Naive thymus-derived CD4-positive, alpha-beta T cell (primary cell): Measurements from ENCODE around the gene ACTN2. TPM values are rescaled to one million over a fixed set of nuclear protein-coding genes. Genes with fewer than 3 reads are reported as not detected.

ENCODE experiments used
- ATAC-seq: fragments of 150-1000 bp; cut with Tn5 transposase; 2 replicates; pipeline ENCODE4 v1.10.0; 2021; ENCODE audit warnings: mild to moderate bottlenecking, moderate library complexity
- CTCF ChIA-PET: fragments of 350-600 bp; sonication (Branson Sonifier 250); formaldehyde crosslinking; loops from one replicate; lab custom pipeline; 2021; ENCODE audit warnings: antibody characterized with exemption; lab: Charles Lee
- POLR2A ChIA-PET: fragments of 350-600 bp; sonication (Branson Sonifier 250); formaldehyde crosslinking; loops from one replicate; lab custom pipeline; 2021; ENCODE audit warnings: antibody characterized with exemption, inconsistent platforms; lab: Charles Lee
- DNase-seq, 9 donors: peaks; one replicate each; pipeline versions ENCODE4 v3.0.0 to v3.0.0-alpha.2; 2020 to 2022; ENCODE audit warnings: mixed read lengths in 1 of 9
- H3K27ac ChIP-seq: one replicate; pipeline ENCODE4 v1.7.0; 2013; ENCODE audit warnings: mild to moderate bottlenecking, low read depth, low read length, moderate library complexity
- H3K27me3 ChIP-seq, 2 donors: one replicate each; pipeline ENCODE4 v1.7.0; 2013; ENCODE audit warnings: low read length in 2 of 2, mild to moderate bottlenecking in 2 of 2, moderate library complexity in 2 of 2; ENCODE audit not compliant: control insufficient read depth in 2 of 2, insufficient read depth in 2 of 2
- H3K36me3 ChIP-seq, 3 experiments: 1 replicate in 2 of 3; 2 replicates in 1 of 3; pipeline ENCODE4 v1.7.0; 2013; ENCODE audit warnings: low read length in 3 of 3, mild to moderate bottlenecking in 3 of 3, moderate library complexity in 1 of 3; ENCODE audit not compliant: insufficient read depth in 3 of 3, control insufficient read depth in 2 of 3
- H3K4me1 ChIP-seq, 2 donors: one replicate each; pipeline ENCODE4 v1.7.0; 2013; ENCODE audit warnings: low read length in 2 of 2, mild to moderate bottlenecking in 2 of 2, moderate library complexity in 1 of 2; ENCODE audit not compliant: control insufficient read depth in 2 of 2, insufficient read depth in 2 of 2
- H3K4me3 ChIP-seq: 2 replicates; pipeline ENCODE4 v1.7.0; 2013; ENCODE audit warnings: mild to moderate bottlenecking, low read length
- H3K9me3 ChIP-seq, 3 experiments: 1 replicate in 2 of 3; 2 replicates in 1 of 3; pipeline ENCODE4 v1.7.0; 2013; ENCODE audit warnings: low read length in 3 of 3; ENCODE audit not compliant: control insufficient read depth in 2 of 3
- H3K27ac Mint-ChIP-seq, 9 donors: one replicate each; pipeline ENCODE4 v1.8.0; 2020 to 2022; ENCODE audit warnings: mixed read lengths in 9 of 9, mild to moderate bottlenecking in 8 of 9, moderate library complexity in 5 of 9, inconsistent platforms in 2 of 9
- H3K27me3 Mint-ChIP-seq, 5 donors: one replicate each; pipeline ENCODE4 v1.8.0; 2021 to 2022; ENCODE audit warnings: mixed read lengths in 5 of 5, mild to moderate bottlenecking in 1 of 5
- H3K36me3 Mint-ChIP-seq, 5 donors: one replicate each; pipeline ENCODE4 v1.8.0; 2020 to 2022; ENCODE audit warnings: mixed read lengths in 5 of 5, mild to moderate bottlenecking in 3 of 5, inconsistent platforms in 1 of 5
- H3K4me1 Mint-ChIP-seq, 7 donors: one replicate each; pipeline ENCODE4 v1.8.0; 2020 to 2022; ENCODE audit warnings: mixed read lengths in 7 of 7, mild to moderate bottlenecking in 3 of 7, inconsistent platforms in 1 of 7
- H3K4me3 Mint-ChIP-seq, 10 donors: one replicate each; pipeline ENCODE4 v1.8.0; 2020 to 2022; ENCODE audit warnings: mild to moderate bottlenecking in 10 of 10, mixed read lengths in 10 of 10, moderate library complexity in 6 of 10, inconsistent platforms in 2 of 10
- H3K9me3 Mint-ChIP-seq, 11 donors: one replicate each; pipeline ENCODE4 v1.8.0; 2020 to 2022; ENCODE audit warnings: mixed read lengths in 11 of 11, mild to moderate bottlenecking in 4 of 11, inconsistent platforms in 1 of 11, moderate library complexity in 1 of 11
- intact Hi-C, 2 donors: fragments of 100-400 bp; cut with micrococcal nuclease; formaldehyde crosslinking; loops; one replicate each; pipeline ENCODE4 v1.15.1; 2023
- polyA plus RNA-seq, 2 donors: library from polyadenylated mRNA; unstranded; fragments of 300-500 nt; fragmentation: Illumina TruSeq; gene quantifications; one replicate each; pipeline ENCODE4 v1.2.3, GENCODE V29; 2021
- total RNA-seq, 6 experiments: library from RNA in 5 of 6; stranded (reverse) in 5 of 6; gene quantifications; 1 replicate in 5 of 6; 2 replicates in 1 of 6; pipeline ENCODE4 v1.2.3 and lab custom pipeline; 2021 to 2026

ACTN2 gene
- total and polyA plus RNA-seq, 7 experiments from 2014 or later = not detected

DNA sequence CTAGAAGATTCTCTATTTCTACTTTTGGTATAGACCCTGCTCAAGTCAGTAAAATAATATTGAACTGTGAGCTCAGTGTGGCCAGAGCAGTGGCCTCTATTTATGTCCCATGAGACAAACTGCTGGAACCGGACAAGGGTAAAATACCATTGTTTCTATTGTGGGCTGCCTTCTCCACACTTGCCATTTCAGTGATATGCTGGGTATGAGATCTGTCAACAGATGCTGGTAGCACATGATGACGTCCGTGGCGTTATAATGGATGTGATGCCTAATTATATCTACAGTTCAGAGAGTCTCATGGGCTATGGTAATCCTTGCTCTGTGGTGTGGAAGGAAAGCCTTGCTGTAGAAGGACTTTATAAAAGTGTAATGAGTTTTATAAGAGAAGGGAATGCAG, 2.4 kb downstream of the ACTN2 start:
- ATAC-seq (no peak), DNase-seq (no peak)
- H3K27ac ChIP-seq = no peak overlapping the region
- Mint-ChIP-seq H3K9me3 (peaks cover 0 to 7% (median 2%) of the 10 kb centered on the region in 11 donors), H3K36me3 (peaks cover 0 to 6% (median 2%) of the 10 kb centered on the region in 5 donors), H3K4me1 (peaks cover 9 to 32% (median 25%) of the 10 kb centered on the region in 7 donors), H3K27me3 (peaks cover 48 to 61% (median 56%) of the 10 kb centered on the region in 5 donors), H3K4me3 (no peak overlapping the region), H3K27ac (no peak overlapping the region)
- POLR2A ChIA-PET = no interaction called here
- H3K4me1 ChIP-seq = peaks cover 12 to 13% of the 10 kb centered on the region in 2 donors
- H3K9me3 ChIP-seq = no peaks in the 10 kb centered on the region
- CTCF ChIA-PET = no interaction called here
- H3K27me3 ChIP-seq = peaks cover 13 to 14% of the 10 kb centered on the region in 2 donors
- H3K36me3 ChIP-seq = no peaks in the 10 kb centered on the region
- intact Hi-C loops = loop anchor here in 1 of 2 donors (5.0 kb wide), 2 partner anchors 86 to 109 kb away; partner anchors contain the start of genes HEATR1 and MTR
- H3K4me3 ChIP-seq = no peak overlapping the region

GRCh38 chr1:236689713-236690569, 3.6 kb downstream of the ACTN2 start:
- peaks cover 0 to 7% (median 2%) of the 10 kb centered on the region in 11 donors for H3K9me3 Mint-ChIP-seq
- POLR2A ChIA-PET = no interaction called here
- H3K27ac ChIP-seq = no peak overlapping the region
- peaks cover 13 to 14% of the 10 kb centered on the region in 2 donors for H3K27me3 ChIP-seq
- no peak for ATAC-seq
- H3K9me3 ChIP-seq = no peaks in the 10 kb centered on the region
- intact Hi-C loops = loop anchor here in 1 of 2 donors (5.0 kb wide), 2 partner anchors 88 to 107 kb away; partner anchors contain the start of genes HEATR1 and MTR
- peaks cover 44 to 68% (median 59%) of the 10 kb centered on the region in 5 donors for H3K27me3 Mint-ChIP-seq
- H3K4me1 Mint-ChIP-seq = peaks cover 9 to 31% (median 25%) of the 10 kb centered on the region in 7 donors
- no peak for DNase-seq
- H3K36me3 ChIP-seq = no peaks in the 10 kb centered on the region
- CTCF ChIA-PET = no interaction called here
- H3K4me3 Mint-ChIP-seq = no peak overlapping the region
- no peak overlapping the region for H3K27ac Mint-ChIP-seq
- no peak overlapping the region for H3K4me3 ChIP-seq
- peaks cover 12 to 13% of the 10 kb centered on the region in 2 donors for H3K4me1 ChIP-seq
- H3K36me3 Mint-ChIP-seq = peaks cover 0 to 6% (median 2%) of the 10 kb centered on the region in 5 donors

- Mint-ChIP-seq H3K27ac (no peak overlapping the region), H3K27me3 (peaks cover 33 to 70% (median 52%) of the 10 kb centered on the region in 5 donors)
- no peak for DNase-seq
These were observed 5.0 kb downstream of the ACTN2 start for GRCh38 chr1:236691348-236691747.

DNA sequence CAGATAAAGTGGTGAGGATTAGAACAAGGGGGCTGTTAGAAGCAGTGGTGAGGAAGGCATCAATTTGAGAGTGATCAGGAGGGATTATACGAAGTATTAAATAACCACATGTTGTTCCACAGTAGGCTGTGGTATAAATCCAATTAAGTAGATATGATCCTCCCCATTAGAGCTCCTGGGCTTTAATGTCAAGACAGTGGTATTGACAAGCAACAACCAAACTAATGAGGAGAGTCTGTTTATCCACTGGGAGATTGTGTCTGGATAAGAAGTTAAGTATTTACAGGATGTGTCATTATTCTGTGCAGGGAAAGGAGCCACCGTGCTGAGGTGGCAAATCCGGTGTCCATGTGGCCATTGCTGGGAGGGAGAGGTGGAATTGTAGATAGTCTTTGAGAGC, 5.8 kb downstream of the ACTN2 start:
- Mint-ChIP-seq H3K9me3 (peaks cover 0 to under 1% (median 0%) of the 10 kb centered on the region in 11 donors), H3K4me1 (peaks cover 0 to 12% (median 9%) of the 10 kb centered on the region in 7 donors), H3K27ac (no peak overlapping the region), H3K36me3 (no peaks in the 10 kb centered on the region), H3K27me3 (peaks cover 28 to 67% (median 52%) of the 10 kb centered on the region in 5 donors), H3K4me3 (no peak overlapping the region)
- H3K4me1 ChIP-seq = peaks cover 6 to 7% of the 10 kb centered on the region in 2 donors
- H3K9me3 ChIP-seq = no peaks in the 10 kb centered on the region
- no peaks in the 10 kb centered on the region for H3K36me3 ChIP-seq
- POLR2A ChIA-PET = no interaction called here
- intact Hi-C loops = no loop called here
- no peak overlapping the region for H3K4me3 ChIP-seq
- ATAC-seq = no peak
- no peak for DNase-seq
- H3K27ac ChIP-seq = no peak overlapping the region
- H3K27me3 ChIP-seq = peaks cover 12 to 14% of the 10 kb centered on the region in 2 donors
- CTCF ChIA-PET = no interaction called here

More at GRCh38 chr1:236691348-236691747, 5.0 kb downstream of the ACTN2 start:
- Histone ChIP-seq H3K36me3 (no peaks in the 10 kb centered on the region), H3K27ac (no peak overlapping the region), H3K27me3 (peaks cover 13 to 14% of the 10 kb centered on the region in 2 donors), H3K4me3 (no peak overlapping the region), H3K9me3 (no peaks in the 10 kb centered on the region), H3K4me1 (peaks cover 12 to 13% of the 10 kb centered on the region in 2 donors)
- Mint-ChIP-seq H3K4me3 (no peak overlapping the region), H3K36me3 (no peaks in the 10 kb centered on the region), H3K9me3 (peaks cover 0 to 2% (median 0%) of the 10 kb centered on the region in 11 donors), H3K4me1 (peaks cover 0 to 20% (median 16%) of the 10 kb centered on the region in 7 donors)
- intact Hi-C loops = no loop called here
- CTCF ChIA-PET = interaction anchor here (0.6 kb wide), 1 partner anchor 302 kb away, joined by 3 read pairs; no protein-coding TSS in a partner anchor
- POLR2A ChIA-PET = no interaction called here
- no peak for ATAC-seq

GRCh38 chr1:236692742-236693141, 6.4 kb downstream of the ACTN2 start:
- POLR2A ChIA-PET = no interaction called here
- intact Hi-C loops = no loop called here
- H3K36me3 Mint-ChIP-seq = no peaks in the 10 kb centered on the region
- H3K4me3 Mint-ChIP-seq = no peak overlapping the region
- Histone ChIP-seq H3K36me3 (no peaks in the 10 kb centered on the region), H3K27me3 (peaks cover 9 to 13% of the 10 kb centered on the region in 2 donors), H3K9me3 (no peaks in the 10 kb centered on the region), H3K4me3 (no peak overlapping the region), H3K4me1 (peaks cover under 1% of the 10 kb centered on the region in 2 donors), H3K27ac (no peak overlapping the region)
- peaks cover 0 to 6% (median 4%) of the 10 kb centered on the region in 7 donors for H3K4me1 Mint-ChIP-seq
- H3K27me3 Mint-ChIP-seq = peaks cover 26 to 67% (median 50%) of the 10 kb centered on the region in 5 donors
- H3K27ac Mint-ChIP-seq = no peak overlapping the region
- H3K9me3 Mint-ChIP-seq = no peaks in the 10 kb centered on the region
- ATAC-seq (no peak), DNase-seq (no peak)
- CTCF ChIA-PET = no interaction called here

GRCh38 chr1:236699366-236699765, 13.1 kb downstream of the ACTN2 start:
- ChIA-PET CTCF (no interaction called here), POLR2A (no interaction called here)
- Mint-ChIP-seq H3K9me3 (no peaks in the 10 kb centered on the region), H3K4me1 (no peaks in the 10 kb centered on the region), H3K27me3 (peaks cover 15 to 41% (median 25%) of the 10 kb centered on the region in 5 donors), H3K36me3 (no peaks in the 10 kb centered on the region), H3K27ac (no peak overlapping the region), H3K4me3 (no peak overlapping the region)
- Histone ChIP-seq H3K36me3 (no peaks in the 10 kb centered on the region), H3K4me1 (no peaks in the 10 kb centered on the region), H3K9me3 (no peaks in the 10 kb centered on the region), H3K27ac (no peak overlapping the region), H3K4me3 (no peak overlapping the region), H3K27me3 (no peaks in the 10 kb centered on the region)
- no peak for ATAC-seq
- DNase-seq = no peak
- intact Hi-C loops = no loop called here
